Esophagus mucosa (tissue), 1 donor: ENCODE data around the gene ATP5IF1. TPM values are rescaled to one million over a fixed set of nuclear protein-coding genes. Genes with fewer than 3 reads are reported as not detected.
A peak's percentile ranks its signal among the peaks of the same experiment; 100 is the strongest.

ENCODE experiments used
- ATAC-seq: fragments of 200-7000 bp; cut with Tn5 transposase; one replicate; pipeline ENCODE4 v1.9.1; 2020
- total RNA-seq: library from RNA; stranded (reverse); gene quantifications from one replicate; pipeline ENCODE4 v1.2.4, GENCODE V29; 2023
- donor health status: DM: yes; HTN: yes; CAD: no.

The ATP5IF1 gene
- total RNA-seq = 119 TPM

GRCh38 chr1:28235755-28236655, at the start of gene ATP5IF1:
ATP5IF1 (plus strand) TSS chr1:28236124; CDS start chr1:28236184, 60 bp downstream.
- ATAC-seq = peak; percentile 96

DNA sequence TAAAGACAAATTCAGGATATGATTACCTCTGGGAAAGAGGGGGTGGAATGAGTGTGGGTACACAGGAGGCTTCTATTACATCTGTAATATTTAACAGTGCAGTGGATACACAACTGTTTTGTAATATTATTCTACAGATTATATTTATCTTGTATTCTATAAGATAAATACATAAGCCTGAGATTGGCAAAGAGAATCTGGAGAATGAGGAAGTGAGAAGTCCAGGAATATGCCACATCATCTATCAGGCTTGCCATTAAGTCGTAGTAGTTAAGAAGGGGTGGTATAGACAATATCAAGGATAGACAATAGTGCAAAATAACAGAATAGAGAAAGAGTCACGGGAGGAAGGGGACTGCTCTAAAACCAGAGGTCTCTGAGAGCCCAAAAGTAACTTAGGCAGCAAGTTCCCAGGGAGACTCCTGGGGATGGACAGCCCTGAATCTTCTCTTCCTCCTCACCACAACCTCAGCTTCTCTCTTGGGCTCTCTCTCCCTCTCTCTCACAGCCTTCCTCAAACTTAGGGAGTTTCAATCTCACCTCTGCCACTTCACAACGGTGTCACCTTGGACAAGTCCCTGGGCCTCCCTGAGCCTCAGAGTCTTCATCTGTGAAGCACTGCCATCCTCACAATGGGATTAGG, 45.5 kb upstream of the ATP5IF1 start:
- ATAC-seq = no peak

DNA sequence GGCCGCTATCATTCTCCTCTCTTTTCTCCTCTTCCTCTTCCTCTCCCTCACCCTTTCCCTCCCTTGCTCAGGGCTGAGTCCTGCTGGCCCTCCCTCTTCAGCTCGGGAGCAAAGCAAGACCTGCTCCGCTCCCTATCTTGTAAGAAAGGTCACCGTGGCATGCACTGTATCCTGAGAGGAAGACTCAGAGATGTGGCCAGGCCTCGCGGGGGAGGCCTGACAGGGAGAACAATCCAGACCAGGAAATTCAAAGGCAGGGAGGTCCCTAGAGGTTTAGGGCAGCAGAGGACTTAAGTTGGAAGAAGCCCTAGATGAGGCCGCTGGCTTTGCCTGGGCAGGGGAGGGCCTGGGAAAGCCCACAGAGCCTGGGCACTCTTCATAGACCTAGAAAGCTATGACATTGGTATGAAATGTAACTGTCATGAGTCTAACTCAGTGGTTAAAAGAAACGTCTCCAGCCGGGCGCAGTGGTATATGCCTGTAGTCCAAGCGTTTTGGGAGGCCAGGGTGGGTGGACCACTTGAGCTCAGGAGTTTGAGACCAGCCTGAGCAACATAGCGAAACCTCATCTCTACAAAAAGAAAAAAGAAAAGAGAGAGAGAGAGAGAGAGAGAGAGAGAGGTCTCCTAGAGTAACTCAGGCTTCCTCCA, 44.8 kb upstream of the ATP5IF1 start:
- no peak for ATAC-seq

- peak; percentile 95 for ATAC-seq
Observed at GRCh38 chr1:28193701-28194161, 42.2 kb upstream of the ATP5IF1 start.

- ATAC-seq = no peak
Observed at GRCh38 chr1:28194326-28195035, 41.4 kb upstream of the ATP5IF1 start.

- ATAC-seq = no peak
Observed at GRCh38 chr1:28195780-28196179, 40.1 kb upstream of the ATP5IF1 start.

GRCh38 chr1:28196330-28196729, 39.6 kb upstream of the ATP5IF1 start:
- ATAC-seq = no peak

- no peak for ATAC-seq
Observed at GRCh38 chr1:28197682-28198415, 38.1 kb upstream of the ATP5IF1 start.

DNA sequence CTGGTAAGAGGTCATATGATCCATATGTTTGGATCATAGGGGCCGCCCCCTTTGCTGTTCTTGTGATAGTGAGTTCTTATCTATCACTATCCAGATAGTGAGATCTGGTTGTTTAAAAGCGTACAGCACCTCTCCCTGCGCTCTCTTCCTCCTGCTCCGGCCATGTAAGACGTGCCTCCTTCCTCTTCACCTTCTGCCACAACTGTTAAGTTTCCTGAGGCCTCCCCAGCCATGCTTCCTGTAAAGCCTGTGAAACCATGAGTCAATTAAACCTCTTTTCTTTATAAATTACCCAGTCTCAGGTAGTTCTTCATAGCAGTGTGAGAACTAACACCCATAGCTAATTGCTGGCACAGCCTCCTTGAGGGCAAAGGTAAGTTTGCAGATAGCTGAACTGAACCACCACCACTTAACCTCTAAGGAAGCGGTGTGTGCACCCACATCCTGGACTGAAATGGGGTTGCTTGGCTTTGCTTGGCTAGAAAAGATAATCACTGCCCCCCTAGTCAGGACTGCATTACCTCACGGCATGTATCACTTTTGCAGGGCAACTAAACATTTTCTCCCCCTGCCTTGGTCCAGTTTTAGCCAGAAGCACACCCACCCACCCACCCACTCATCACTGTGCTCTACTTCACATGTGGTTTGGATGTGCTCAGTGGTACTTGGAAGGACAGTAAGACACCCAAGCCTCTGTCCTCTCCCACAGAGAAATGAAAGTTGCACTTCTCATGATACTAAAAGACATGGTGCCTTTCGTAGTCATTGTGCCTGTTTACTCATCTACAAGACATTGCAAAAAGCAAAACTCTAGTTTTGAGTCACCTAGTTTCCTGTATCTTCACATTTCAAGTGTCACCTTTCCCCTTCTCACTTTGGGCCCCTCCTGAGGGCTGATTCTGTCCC, 36.3 kb upstream of the ATP5IF1 start:
- ATAC-seq = peak; percentile 7

- ATAC-seq = no peak
Observed at GRCh38 chr1:28200234-28200873, 35.6 kb upstream of the ATP5IF1 start.

DNA sequence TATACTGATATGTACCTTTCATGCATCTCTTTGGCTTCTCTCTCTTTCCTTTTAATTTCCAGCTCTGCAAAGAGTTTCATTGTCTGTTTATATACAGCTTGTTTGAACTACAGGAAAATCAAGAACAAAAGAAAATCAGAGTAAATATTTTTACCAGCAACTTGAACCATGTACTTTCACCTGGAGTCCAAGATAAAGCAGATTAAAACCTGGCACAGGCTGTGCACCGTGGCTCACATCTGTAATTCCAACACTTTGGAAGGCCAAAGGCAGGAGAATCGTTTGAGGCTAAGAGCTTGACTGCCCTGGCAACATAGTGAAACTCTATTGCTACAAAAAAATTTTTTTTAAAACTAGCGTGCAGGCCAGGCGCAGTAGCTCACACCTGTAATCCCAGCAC, 30.7 kb upstream of the ATP5IF1 start:
- no peak for ATAC-seq

GRCh38 chr1:28208818-28209441, 27.0 kb upstream of the ATP5IF1 start:
- ATAC-seq = peak; percentile 89

DNA sequence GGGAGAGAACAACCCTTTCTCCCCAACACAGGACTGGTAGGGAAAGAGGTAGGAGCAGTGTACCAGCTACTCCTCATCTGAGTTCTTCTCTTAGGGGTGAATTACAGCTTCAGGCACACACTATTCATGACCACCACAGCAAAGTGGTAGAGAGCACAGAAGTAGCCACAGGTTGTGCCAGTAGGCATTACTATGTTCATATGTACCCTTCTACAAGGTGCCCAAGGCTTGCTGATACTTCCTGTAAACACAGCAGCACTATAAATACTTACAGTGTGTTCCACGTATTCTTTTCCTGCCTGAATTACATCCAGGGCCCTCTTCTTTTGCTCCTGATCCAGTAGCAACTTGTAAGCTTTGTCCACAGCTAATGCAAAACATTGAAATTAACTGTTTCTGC, 26.2 kb upstream of the ATP5IF1 start:
- ATAC-seq = no peak

DNA sequence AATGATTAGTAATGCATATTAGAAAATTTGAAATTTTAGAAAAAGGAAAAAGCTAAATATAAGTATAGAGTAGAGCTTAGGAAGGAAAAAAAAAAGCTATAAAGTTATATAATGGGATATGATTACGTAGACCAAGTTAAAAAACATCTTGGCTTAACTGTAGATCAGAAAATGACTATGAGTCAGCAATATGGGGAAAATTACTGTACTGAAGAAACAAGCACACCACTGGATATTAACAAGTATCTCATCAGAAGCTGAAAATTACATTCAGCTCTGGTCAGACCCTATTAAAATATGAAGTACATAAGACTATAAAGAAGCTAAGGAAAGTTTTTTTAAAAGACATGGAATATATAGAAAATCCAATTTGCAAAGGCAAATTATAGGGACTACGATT, 22.6 kb upstream of the ATP5IF1 start:
- no peak for ATAC-seq

DNA sequence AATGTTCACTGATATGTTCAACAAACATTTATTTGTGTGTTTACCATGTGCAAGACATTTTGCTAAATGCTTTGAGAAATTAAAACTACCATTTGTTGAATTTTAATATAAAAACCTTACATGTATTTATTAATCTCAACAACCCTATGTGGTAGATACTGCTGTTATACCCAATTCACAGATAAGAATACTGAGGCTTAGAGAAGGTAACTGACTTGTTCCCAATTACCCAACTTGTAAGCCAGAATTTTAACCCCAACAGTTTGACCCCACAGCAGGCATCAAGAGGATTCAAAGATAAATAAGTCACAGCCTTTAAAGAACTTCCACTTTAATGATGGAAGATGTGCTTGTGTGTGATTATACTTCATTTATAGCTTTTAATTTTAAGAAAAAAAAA, 6.8 kb upstream of the ATP5IF1 start:
- no peak for ATAC-seq

DNA sequence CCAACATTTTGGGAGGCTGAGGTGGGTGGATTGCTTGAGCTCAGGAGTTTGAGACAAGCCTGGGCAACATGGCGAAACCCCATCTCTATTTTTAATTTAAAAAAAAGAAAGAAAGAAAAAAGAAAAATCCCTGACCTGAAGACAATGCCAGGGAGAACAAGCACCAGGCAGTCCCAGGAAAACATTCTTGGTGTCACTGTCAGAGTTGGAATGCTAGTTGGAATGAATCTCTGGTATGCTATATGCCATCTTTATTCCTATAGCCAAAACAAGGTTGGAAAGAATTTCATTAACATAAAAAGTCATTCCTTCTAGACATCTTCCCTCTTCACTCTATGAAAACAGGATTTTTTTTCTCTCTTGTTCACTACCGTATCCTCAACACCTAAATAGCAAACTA, 5.9 kb upstream of the ATP5IF1 start:
- ATAC-seq = no peak

- peak; percentile 76 for ATAC-seq
Observed at GRCh38 chr1:28232558-28233263, 3.2 kb upstream of the ATP5IF1 start, which contains the start of gene DNAJC8. DNAJC8 (minus strand) TSS chr1:28233029; CDS start chr1:28232998, 31 bp downstream.

GRCh38 chr1:28233264-28233606, 2.7 kb upstream of the ATP5IF1 start:
- no peak for ATAC-seq

- peak; percentile 1 for ATAC-seq
Observed at GRCh38 chr1:28236656-28237322, 865 bp downstream of the ATP5IF1 start.
